ENCODE data around the gene CDA. TPM values are rescaled to one million over a fixed set of nuclear protein-coding genes. Genes with fewer than 3 reads are reported as not detected.

The CDA gene
- total RNA-seq, 1 experiment from 2014 or later, result 6.5 TPM

DNA sequence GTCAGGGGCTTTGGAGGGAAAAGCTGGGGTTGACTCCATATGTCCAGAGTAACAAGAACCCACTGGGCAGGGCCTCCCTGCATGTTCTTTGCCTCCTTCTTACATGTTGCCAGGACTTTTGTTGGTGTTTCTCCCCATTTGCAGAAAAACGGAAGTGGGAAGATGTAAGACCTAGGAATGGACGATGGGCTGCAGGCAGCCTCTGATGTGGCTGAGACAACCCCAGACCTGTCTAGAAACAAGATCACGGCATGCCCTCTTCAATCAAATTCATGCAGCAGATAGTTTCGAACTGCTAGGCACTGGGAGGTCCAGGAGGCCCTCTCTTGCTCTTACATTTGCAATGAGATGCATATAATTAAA lies 33.2 kb upstream of the CDA start:
- Mint-ChIP-seq H3K27me3 (ENCODE audit: low read depth) (peaks cover 40% of the 10 kb centered on the region), H3K9me3 (no peaks in the 10 kb centered on the region; a peak in 1 of 5 replicates), H3K4me1 (peaks cover 3 to 7% of the 10 kb centered on the region in 2 experiments), H3K4me3 (no peak overlapping the region), H3K27ac (no peak overlapping the region), H3K36me3 (ENCODE audit: insufficient read depth in 1 of 3, low read depth in 3 of 3) (peaks cover 0 to 2% (median 0%) of the 10 kb centered on the region in 3 experiments; a peak in 1 of 7 replicates)
- Histone ChIP-seq H4K5ac (ENCODE audit: insufficient read length, low read depth, low read length) (no peak overlapping the region), H2AK5ac (ENCODE audit: insufficient read length, low read length) (no peak overlapping the region), H3K27me3 (ENCODE audit: insufficient read depth, low read length) (peaks cover 38% of the 10 kb centered on the region), H2BK120ac (ENCODE audit: low read depth, low read length, poor library complexity, severe bottlenecking) (no peak overlapping the region), H3K4me1 (ENCODE audit: insufficient read depth, low read length) (no peaks in the 10 kb centered on the region), H3K23ac (ENCODE audit: insufficient read length, low read depth, low read length) (no peak overlapping the region), H3K27ac (ENCODE audit: insufficient read length, low read depth, low read length) (no peak overlapping the region), H2BK20ac (ENCODE audit: low read depth, low read length, poor library complexity, severe bottlenecking) (no peak overlapping the region), H3K23me2 (ENCODE audit: insufficient read length, low read depth, low read length, poor library complexity, severe bottlenecking) (peaks cover 17% of the 10 kb centered on the region), H2AFZ (ENCODE audit: low read length) (no peak overlapping the region), H2BK15ac (ENCODE audit: low read depth, low read length) (no peak overlapping the region), H4K20me1 (ENCODE audit: control insufficient read depth, insufficient read depth, insufficient read length) (no peaks in the 10 kb centered on the region), H2BK12ac (ENCODE audit: insufficient read length, low read depth, low read length) (no peak overlapping the region), H2BK5ac (ENCODE audit: insufficient read length, low read length) (no peak overlapping the region), H3K14ac (ENCODE audit: insufficient read depth, low read length) (no peak overlapping the region), H3K79me1 (ENCODE audit: insufficient read depth, low read depth, low read length, poor library complexity, severe bottlenecking) (no peaks in the 10 kb centered on the region), H3K18ac (ENCODE audit: insufficient read length, low read depth, low read length) (no peak overlapping the region), H3T11ph (ENCODE audit: low read length) (no peak overlapping the region), H4K8ac (replicated peaks; ENCODE audit: insufficient read length, low read depth, low read length) (no peak overlapping the region), H3K4ac (ENCODE audit: low read depth, low read length) (no peak overlapping the region), H3K79me2 (ENCODE audit: insufficient read depth, low read length) (no peaks in the 10 kb centered on the region), H4K91ac (ENCODE audit: insufficient read length, low read depth, low read length) (no peak overlapping the region), H3K56ac (ENCODE audit: insufficient read length, low read depth, low read length) (no peak overlapping the region), H3K4me2 (ENCODE audit: insufficient read depth, insufficient read length, low read length) (no peak overlapping the region), H3K9ac (ENCODE audit: extremely low read depth, insufficient read length, low read length) (no peak overlapping the region), H3K9me3 (ENCODE audit: control insufficient read depth, low read depth, low read length) (no peaks in the 10 kb centered on the region)
- WGBS (ENCODE audit: extremely low coverage, insufficient read length, low lambda C conversion rate), result no CpG with 5 or more reads among the region's 4 CpGs
- TF ChIP-seq, protein P1, sequence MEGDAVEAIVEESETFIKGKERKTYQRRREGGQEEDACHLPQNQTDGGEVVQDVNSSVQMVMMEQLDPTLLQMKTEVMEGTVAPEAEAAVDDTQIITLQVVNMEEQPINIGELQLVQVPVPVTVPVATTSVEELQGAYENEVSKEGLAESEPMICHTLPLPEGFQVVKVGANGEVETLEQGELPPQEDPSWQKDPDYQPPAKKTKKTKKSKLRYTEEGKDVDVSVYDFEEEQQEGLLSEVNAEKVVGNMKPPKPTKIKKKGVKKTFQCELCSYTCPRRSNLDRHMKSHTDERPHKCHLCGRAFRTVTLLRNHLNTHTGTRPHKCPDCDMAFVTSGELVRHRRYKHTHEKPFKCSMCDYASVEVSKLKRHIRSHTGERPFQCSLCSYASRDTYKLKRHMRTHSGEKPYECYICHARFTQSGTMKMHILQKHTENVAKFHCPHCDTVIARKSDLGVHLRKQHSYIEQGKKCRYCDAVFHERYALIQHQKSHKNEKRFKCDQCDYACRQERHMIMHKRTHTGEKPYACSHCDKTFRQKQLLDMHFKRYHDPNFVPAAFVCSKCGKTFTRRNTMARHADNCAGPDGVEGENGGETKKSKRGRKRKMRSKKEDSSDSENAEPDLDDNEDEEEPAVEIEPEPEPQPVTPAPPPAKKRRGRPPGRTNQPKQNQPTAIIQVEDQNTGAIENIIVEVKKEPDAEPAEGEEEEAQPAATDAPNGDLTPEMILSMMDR (conservative IDR thresholded peaks at IDR 0.05), result no peak
- no peak for DNase-seq

Measured in H9 (cell line).